Type B pancreatic cell (in vitro differentiated cells): ENCODE results near the gene LCOR. TPM values are rescaled to one million over a fixed set of nuclear protein-coding genes. Genes with fewer than 3 reads are reported as not detected.

Experiments
- DNase-seq: peaks from one replicate; pipeline ENCODE4 v3.0.0; 2021; ENCODE audit warnings: mixed read lengths; ENCODE audit not compliant: unreplicated experiment; ENCODE audit errors: extremely low spot score
- H3K27ac Mint-ChIP-seq: 2 replicates; pipeline ENCODE4 v1.8.0; 2021; ENCODE audit warnings: mild to moderate bottlenecking, mixed read lengths
- H3K27me3 Mint-ChIP-seq: 2 replicates; pipeline ENCODE4 v1.8.0; 2021; ENCODE audit warnings: mixed read lengths
- H3K36me3 Mint-ChIP-seq: 2 replicates; pipeline ENCODE4 v1.8.0; 2021; ENCODE audit warnings: mixed read lengths
- H3K4me1 Mint-ChIP-seq: one replicate; pipeline ENCODE4 v1.8.0; 2021; ENCODE audit warnings: mixed read lengths; ENCODE audit not compliant: unreplicated experiment
- H3K4me3 Mint-ChIP-seq: 2 replicates; pipeline ENCODE4 v1.8.0; 2021; ENCODE audit warnings: mild to moderate bottlenecking, mixed read lengths
- H3K9me3 Mint-ChIP-seq: 2 replicates; pipeline ENCODE4 v1.8.0; 2021; ENCODE audit warnings: mixed read lengths
- CTCF ChIP-seq: fragments of 200-600 bp; sonication (generic); conservative IDR thresholded peaks from 2 replicates; pipeline ENCODE4 v1.5.0; 2021; ENCODE audit warnings: antibody characterized with exemption, mild to moderate bottlenecking
- total RNA-seq: library from RNA; stranded (reverse); gene quantifications from 2 replicates; pipeline ENCODE4 v1.2.1, GENCODE V29; 2021; ENCODE audit warnings: low replicate concordance

The LCOR gene
- total RNA-seq, 1 donor from 2014 or later = 55.1 TPM

GRCh38 chr10:96995851-96996250, 163.8 kb downstream of the LCOR start:
- no peaks in the 10 kb centered on the region for H3K27me3 Mint-ChIP-seq
- no peaks in the 10 kb centered on the region for H3K9me3 Mint-ChIP-seq
- peak overlapping the region; percentile 45 for H3K27ac Mint-ChIP-seq
- no peak overlapping the region for H3K4me3 Mint-ChIP-seq
- DNase-seq = no peak
- no peak for TF ChIP-seq CTCF
- H3K36me3 Mint-ChIP-seq = no peaks in the 10 kb centered on the region
- peaks cover 6% of the 10 kb centered on the region for H3K4me1 Mint-ChIP-seq

GRCh38 chr10:96996275-96996965, 164.3 kb downstream of the LCOR start:
- no peak for DNase-seq
- Mint-ChIP-seq H3K9me3 (no peaks in the 10 kb centered on the region), H3K4me3 (no peak overlapping the region), H3K36me3 (no peaks in the 10 kb centered on the region), H3K4me1 (peaks cover 6% of the 10 kb centered on the region), H3K27me3 (no peaks in the 10 kb centered on the region), H3K27ac (peak overlapping the region; percentile 45)
- TF ChIP-seq CTCF = no peak

DNA sequence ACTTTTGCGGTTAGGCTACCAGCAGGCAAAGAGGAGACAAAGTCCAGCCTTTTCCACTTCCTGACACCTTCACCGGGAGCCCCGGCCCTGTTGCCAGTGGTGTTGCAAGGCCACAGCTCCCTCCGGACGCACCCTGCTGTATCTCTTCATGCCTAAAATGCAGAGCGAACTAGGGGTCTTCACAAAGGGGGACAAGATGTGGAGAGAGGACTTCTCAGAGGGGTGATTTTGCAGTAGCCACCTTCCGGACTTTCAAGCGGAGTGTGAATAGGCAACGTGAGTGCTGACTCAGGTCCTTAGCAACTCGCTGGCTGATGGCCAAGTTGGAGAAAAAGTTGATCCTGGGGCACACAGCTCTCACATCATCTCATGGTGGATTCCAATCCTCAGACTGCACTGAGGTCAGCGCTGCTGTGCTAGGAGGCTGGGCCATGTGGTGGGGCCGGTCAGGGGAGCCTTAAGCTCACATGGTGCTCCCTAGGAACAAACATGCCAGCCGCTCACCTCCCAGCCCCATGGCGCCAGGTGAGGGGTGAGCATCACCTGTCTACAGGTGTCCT, 166.3 kb downstream of the LCOR start:
- H3K27me3 Mint-ChIP-seq = no peaks in the 10 kb centered on the region
- H3K4me3 Mint-ChIP-seq = no peak overlapping the region
- H3K9me3 Mint-ChIP-seq = no peaks in the 10 kb centered on the region
- no peak for DNase-seq
- H3K36me3 Mint-ChIP-seq = no peaks in the 10 kb centered on the region
- TF ChIP-seq CTCF = no peak
- H3K4me1 Mint-ChIP-seq = peaks cover 6% of the 10 kb centered on the region
- H3K27ac Mint-ChIP-seq = no peak overlapping the region

- DNase-seq = no peak
- TF ChIP-seq CTCF = no peak
- no peaks in the 10 kb centered on the region for H3K36me3 Mint-ChIP-seq
- H3K4me3 Mint-ChIP-seq = no peak overlapping the region
- peaks cover 6% of the 10 kb centered on the region for H3K4me1 Mint-ChIP-seq
- no peaks in the 10 kb centered on the region for H3K27me3 Mint-ChIP-seq
- no peak overlapping the region for H3K27ac Mint-ChIP-seq
- no peaks in the 10 kb centered on the region for H3K9me3 Mint-ChIP-seq
Measured at GRCh38 chr10:96999337-96999736, 167.2 kb downstream of the LCOR start.

- peaks cover 6% of the 10 kb centered on the region for H3K4me1 Mint-ChIP-seq
- H3K36me3 Mint-ChIP-seq = no peaks in the 10 kb centered on the region
- H3K9me3 Mint-ChIP-seq = no peaks in the 10 kb centered on the region
- no peak for DNase-seq
- H3K27ac Mint-ChIP-seq = no peak overlapping the region
- TF ChIP-seq CTCF = no peak
- H3K27me3 Mint-ChIP-seq = no peaks in the 10 kb centered on the region
- H3K4me3 Mint-ChIP-seq = no peak overlapping the region
Measured at GRCh38 chr10:96999987-97000386, 167.9 kb downstream of the LCOR start.
